CD4-positive, alpha-beta T cell treated with Interleukin-17A for 4 hours (primary cell): ENCODE measurements around the gene AKR1B1.
A peak's percentile ranks its signal among the peaks of the same experiment; 100 is the strongest.

Experiments
- DNase-seq: peaks from one replicate; pipeline ENCODE4 v3.0.0-alpha.2; 2020; ENCODE audit warnings: mixed read lengths

The AKR1B1 gene

DNA sequence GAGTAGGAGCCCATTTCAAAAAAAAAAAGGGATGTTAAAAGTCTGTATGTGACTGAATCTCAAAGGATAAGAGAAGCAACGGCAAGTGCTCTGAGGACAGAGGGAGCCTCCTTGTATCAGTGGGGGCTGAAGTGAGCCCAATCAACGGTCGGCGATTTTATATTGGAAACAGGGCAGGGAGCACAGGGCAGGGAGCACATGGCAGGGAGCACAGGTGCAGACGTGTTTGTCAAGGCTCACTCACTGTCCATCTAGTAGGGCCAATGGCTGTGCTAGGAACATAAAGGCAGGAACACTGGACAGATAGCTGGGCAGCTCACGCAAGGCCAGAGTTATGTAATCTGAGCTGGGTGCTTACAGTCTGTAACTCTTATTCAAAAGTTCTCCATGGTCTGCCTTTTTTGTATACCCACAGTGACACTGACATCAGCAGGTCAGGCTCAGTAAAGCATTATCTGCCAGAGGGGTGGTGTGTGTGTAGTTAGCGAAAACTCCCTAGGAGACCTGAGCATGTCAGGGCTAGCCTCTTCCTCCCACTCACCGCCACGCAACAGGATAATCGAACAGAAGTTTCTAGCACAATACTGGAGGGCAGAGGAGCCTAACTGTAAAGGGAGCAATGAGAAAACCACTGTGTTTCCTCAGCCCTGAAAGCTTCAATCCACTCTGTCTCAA is 15.4 kb downstream of the AKR1B1 start:
- DNase-seq: no peak

DNA sequence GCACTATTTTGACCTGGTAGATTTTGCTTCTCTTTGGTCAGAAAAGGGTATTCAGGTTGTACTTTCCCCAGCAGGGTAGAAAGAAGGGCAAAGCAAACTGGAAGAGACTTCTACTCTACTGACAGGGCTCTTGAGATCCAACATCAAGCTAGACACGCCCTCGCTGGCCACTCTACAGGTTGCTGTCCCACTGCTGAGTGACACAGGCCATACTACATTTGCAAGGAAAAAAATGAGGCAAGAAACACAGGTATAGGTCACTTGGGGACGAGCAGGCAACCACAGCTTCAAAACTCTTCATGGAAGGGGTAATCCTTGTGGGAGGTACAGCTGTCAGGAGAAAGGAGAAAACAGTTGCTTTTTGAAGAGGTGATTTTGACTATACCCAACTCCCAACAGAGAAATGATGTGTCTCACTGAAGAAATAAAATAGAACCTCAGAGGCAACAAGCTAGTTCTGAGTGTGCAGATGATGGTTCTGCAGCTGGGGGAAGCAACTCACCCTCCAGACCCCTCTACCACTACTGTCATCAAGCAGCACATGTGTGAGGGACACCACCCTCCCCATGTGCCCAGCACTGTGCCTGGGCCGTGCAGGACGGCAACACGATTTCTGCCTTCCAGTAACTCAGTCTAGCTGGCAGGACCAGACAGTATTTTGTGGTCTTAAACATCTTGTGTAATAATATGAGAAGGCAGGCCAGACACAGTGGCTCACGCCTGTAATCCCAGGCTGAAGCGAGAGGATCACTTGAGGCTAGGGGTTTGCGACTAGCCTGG is 16.3 kb downstream of the AKR1B1 start:
- no peak for DNase-seq

DNA sequence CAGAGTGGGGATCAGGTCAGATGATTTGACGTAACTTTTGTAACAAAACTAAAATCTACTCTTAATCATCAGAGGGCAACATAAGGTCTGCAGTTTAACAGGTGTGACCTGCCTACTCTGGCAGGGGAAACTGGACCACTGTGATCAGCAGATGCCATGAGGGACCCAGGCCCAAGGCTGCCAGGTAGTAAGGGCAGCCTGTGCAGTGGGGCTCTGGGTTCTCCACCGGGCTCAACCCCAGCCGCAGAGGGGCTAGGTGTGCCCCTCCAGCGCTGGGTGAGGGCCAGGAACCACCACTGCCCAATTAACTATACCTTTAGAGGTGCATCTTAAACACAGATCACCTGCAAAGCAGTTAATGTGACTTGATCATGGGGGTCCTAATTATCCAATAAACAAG is 17.6 kb downstream of the AKR1B1 start:
- DNase-seq: no peak

DNA sequence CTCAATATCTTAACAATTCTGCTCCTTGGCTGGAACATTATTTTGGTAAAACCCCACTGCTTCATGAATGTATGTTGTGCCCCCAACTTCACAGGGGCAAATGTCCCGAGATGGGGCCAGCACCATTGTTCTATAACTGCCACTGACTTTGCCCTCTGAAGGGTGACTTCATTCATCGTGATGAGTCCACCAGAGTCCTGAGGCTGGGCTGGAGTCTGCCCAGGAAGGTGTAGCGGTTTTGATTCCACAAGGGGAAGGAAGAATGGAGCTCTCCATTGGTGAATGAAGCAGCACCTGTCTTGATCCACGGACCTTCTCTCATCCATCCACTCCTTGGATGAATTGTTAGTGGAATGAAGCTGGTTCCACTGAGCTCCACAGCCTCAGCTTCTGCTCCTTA is 18.4 kb downstream of the AKR1B1 start:
- no peak for DNase-seq

DNA sequence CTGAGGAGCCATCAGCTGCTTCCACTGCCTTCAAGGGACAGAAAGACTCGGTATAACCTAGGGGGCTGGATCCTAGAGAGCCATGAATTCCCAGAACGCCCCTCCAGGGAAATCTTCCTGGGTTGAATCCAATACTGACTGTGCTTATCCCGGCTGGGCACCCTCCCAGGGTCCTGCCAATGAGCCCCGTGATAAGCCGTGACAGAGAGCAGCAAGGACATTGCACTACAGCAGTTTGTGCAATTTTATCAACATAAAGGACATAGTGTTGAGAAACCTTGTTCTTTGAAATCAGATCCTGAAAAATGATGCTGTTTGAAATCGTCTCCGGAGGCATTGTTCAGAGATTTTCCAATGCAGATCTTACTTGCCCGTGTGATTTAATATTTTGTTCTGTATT is 18.8 kb downstream of the AKR1B1 start:
- no peak for DNase-seq

DNA sequence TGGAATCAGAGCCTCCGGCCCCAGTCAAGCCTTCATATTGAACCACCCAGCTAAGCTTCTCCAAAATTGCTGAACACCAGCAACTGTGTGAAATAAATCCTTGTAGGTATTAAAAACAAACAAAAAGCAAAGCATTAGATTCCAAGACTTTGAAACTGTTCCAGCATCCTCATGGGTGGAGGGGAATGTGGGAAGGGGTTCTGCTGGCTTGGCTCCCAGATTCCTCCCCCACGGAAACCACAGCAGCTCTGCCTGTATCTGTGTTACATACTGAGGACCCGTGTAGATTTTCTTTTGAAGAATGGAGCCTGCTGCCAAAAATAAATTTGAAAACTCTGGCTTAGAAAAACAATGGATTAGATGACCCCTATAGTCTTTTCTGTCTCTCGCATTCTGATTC is 20.0 kb downstream of the AKR1B1 start:
- no peak for DNase-seq

DNA sequence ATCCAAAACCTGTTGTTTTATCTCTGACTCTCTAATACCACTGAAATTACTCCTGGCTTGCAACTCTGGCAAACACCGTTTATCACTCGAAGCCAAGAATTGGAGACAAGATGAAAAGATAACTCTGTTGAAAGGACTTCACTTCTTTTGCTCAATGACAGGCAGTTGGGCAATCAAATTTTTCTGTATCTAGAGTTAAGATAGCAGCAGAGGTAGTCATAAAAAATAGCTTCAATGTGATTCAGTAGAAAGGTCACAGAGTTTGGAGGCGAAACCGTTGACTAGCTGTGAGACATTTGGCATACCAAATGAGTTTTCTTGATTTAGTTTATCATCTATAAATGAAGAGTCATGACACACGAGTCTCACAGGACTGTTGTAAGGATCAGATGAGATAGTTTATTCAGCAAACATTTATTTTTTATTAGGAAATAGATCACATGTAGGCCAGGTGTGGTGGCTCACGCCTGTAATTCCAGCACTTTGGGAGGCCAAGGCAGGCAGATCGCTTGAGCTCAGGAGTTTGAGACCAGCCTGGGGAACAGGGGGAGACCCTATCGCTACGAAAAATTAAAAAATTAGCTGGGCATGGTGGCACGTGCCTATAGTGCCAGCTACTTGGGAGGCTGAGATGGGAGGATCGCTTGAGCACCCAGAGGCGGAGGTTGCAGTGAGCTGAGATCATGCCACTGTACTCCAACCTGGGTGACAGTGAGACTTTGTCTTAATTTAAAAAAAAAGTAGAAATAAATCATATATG is 23.6 kb downstream of the AKR1B1 start:
- no peak for DNase-seq

DNA sequence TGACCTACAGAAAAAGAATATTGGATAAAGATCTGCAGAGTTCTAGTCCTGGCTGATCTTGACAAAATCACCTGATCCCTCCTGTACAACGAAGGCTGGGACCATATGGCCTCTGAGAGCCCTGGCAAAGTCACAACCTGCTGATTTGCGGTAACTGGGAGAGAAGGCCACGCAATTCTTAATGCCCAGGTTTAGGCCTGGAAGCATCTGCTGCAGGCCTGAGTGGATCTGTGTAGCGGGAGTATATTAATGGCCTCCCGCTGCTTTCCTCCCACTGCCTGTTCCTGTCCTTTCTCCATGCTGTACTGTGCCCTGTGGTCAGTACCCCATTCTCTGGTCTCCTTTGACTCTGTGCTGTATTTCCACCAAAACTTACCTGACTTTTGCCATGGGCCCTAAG is 24.2 kb downstream of the AKR1B1 start:
- no peak for DNase-seq

DNA sequence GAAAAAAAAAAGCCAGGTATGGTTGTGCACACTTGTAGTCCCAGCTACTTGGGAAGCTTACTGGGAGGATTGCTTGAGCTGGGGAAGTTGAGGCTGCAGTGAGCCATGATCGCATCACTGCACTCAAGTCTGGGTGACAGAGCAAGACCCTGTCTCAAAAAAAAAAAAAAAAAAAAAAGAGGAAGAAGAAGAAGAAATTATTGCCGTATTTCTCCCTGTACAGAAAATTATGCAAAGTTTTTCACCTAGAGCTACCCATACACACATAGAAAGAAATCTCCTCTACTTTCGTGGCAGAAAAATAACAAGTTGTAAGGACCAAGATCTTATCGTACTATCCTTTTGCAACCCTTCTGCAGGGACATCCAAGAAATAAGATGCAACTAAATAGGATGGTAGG is 25.5 kb downstream of the AKR1B1 start:
- DNase-seq: no peak

DNA sequence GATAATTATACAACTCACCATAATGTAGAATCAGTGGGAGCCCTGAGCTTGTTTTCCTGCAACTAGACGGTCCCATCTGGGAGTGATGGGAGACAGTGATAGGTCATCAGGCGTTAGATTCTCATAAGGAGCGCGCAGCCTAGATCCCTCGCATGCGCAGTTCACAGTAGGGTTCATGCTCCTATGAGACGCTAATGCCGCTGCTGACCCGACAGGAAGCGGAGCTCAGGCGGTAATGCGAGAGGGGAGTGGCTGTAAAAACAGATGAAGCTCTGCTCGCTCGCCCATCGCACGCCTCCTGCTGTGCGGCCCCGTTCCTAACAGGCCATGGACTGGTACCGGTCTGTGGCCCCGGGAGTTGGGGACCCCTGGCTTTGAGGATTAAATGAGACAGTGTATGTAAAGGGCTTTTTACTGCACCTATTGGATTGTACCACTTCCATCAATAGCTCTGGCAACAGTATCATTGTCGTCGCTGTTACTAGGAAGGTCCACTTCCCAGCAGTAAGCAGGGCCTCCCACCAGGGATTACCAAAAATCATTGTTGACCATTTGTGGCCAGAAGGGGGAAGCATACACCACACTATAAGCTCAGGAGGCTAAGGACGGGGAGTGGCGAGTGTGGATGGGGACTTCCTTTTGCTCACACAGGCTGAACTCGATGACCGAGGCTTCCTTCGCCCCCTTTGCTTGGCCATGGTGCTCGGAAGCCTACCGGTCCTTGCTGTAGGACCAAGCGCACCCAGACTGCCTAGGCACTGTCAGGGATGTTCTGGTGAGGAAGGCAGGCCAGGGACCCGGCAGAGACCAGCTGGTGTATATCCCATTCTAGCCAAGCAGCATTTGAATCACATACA is 26.4 kb downstream of the AKR1B1 start:
- DNase-seq: peak; percentile 78

DNA sequence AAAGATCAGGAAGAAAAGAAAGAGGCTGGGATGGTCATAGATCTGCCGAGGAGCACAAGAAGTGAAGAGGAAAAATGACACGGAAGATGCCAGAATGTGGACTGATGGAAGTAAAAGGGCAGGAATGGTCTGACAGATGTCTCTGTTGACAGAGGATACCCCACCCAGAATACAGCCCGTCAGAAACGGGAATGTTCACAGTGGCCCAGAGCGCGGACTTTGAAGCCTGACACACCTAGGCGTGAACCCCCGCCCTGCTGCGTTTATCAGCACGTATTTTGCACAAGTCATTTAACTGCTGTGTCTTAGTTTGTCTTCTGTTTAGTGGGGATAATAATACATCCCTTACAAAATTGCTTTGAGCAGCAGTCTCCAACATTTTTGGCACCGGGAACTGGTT is 27.1 kb downstream of the AKR1B1 start:
- DNase-seq: peak; percentile 13

DNA sequence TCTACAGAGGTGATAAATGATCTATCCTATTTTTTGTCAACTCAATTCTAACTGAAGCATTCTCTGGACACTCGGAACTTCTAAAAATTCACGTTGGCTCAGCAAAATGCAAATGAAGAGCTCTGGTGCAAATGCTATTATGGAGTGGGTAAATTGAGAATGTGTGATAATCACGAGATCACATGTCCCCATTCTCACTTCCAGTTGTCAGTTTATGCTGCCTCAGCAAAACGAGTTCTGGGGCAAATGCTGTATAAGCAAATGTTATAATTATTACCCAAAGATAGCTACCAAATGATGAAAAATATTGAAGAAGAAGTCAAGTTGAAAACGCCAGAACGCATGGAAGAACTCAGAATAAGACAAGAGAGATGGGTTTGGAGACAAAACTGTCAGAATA is 29.4 kb downstream of the AKR1B1 start:
- DNase-seq: no peak

DNA sequence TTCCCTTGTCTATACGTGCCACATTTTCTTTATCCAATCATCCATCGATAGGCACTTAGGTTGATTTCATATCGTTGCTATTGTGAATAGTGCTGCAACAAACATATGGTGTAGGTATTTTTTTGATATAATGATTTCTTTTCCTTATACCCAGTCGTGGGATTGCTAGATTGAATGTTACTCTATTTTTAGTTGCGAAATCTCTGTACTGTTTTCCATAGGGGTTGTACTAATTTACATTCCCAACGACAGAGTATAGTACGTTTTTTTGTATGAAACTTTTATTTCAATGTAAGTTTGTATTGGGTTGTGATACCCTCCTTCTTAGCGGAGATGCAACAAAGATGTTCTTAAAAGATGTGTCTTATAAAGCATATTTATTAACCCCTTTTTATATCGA is 30.0 kb downstream of the AKR1B1 start:
- DNase-seq: no peak

DNA sequence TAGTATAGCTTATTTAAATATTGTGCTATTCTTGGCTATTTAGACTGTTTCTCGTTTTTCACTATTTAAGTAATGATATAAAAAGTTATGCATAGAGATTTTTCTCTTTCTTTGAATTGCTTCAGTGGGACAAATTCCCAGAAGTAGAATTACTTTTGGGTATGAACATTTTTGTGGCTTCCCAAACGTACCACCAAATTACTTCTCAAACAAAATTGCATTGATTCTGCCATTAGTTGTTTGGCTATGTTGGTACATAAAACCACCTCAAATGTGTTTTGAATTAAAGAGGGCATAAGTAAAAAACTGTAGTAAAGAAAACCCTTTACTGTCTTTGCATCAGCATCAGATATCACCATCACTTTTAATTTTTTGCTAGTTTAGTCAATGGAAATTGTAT is 31.0 kb downstream of the AKR1B1 start:
- DNase-seq: no peak

DNA sequence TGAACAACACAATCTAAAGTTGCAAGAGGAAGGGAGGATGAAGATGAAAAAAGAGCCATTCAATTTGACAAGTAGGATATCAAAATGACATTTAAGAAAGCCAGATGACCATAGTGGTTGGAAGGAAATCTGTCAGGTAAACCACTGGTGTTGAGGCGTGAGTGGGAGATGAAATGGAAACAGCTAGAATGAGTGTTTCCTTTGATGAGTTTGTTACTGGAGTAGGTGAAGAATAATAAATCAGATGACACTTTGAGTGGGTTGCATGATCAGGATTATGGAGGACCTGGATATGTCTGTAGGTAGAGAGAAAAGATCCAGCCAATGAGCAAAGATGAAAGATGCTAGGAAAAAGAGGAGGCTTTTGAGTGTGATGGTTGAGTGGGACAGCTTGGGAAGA is 33.1 kb downstream of the AKR1B1 start:
- DNase-seq: no peak

DNA sequence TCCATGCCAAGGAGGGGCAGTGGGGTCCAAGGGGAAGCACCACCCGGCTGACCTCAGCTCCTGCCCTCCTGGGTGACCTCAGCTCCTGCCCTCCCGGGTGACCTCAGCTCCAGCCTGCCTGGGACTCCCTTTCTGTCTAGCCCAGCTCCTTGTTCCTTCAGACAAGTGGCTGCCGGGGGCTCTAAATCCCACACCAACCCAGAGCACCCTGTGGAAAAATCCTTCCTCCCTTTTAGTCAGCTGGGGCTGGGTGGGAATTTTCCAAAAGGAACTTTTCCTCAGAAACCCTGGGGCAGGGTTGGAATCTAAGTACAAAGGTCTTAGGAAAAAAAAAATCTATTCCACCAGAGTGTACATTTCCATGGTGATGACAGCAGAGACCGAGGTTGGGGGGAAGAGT is 36.3 kb downstream of the AKR1B1 start:
- DNase-seq: no peak

DNA sequence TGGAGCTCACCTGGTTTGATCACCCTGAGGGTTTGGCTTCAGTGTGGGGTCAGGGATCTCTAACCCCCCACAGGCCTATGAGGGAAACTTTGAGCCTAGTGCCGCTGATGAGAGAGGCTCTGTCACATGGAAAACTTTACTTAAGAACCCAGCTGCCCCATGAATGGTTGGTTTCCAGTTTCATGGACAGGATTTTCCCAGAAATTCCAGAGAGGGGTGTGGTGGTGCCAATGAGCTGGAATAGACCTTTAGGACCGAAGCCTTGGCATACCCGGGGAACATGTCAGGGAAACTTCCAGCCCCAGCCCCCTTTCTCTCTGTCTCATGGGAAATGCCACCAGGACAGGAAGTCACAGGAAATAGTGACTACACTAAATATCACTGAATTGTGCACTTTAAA is 36.9 kb downstream of the AKR1B1 start:
- no peak for DNase-seq

DNA sequence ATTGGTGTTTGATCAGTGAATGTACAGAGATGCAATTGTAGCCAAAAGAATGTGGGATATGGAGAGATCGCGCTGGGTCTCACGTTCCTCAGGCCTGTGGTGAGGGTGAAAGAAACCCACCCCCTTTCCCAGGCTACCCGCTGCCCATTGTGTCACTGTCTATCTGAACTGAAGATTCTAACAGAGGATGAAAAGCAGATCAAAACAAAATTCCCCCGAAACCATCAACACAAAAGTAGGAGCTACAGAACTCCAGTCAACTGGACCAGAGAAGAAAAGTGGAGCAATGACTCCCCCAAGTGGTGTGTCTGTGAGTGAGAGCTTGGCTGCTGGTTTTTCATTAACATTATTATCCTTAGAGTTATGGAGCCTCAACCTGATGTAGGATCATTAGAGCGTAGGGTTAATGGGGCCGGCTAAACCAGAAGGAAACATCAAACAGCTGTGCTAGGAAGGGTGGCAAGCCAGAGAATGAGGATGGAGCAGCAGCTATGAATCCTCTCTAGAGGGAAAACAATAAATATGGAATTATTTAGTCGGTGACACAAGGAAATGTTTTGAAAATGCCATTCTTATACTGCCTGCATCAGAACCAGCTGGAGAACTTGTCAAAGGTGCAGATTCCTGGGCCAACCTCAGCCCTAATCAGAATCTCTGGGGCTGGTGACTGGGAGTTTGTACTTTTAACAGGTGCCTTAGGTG is 38.3 kb downstream of the AKR1B1 start:
- DNase-seq: no peak

DNA sequence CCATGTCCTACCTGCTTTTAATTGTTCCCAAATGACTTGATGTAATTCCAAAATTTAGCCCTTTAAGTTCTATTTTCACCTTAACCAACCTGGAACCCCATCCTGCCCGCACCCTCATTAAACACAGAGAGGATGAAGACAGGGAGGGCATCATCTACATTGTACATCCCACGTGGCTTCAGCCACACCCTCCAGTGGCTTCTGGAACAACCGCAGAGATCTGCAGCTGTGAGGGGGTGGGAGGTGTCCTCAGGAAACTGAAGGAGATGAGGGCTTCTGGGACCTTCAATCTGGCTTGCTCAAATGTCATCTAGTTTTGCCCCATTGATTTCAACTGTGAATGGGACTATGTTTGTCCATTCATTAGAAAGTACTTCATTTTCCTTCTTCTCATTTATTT is 39.0 kb downstream of the AKR1B1 start:
- no peak for DNase-seq

DNA sequence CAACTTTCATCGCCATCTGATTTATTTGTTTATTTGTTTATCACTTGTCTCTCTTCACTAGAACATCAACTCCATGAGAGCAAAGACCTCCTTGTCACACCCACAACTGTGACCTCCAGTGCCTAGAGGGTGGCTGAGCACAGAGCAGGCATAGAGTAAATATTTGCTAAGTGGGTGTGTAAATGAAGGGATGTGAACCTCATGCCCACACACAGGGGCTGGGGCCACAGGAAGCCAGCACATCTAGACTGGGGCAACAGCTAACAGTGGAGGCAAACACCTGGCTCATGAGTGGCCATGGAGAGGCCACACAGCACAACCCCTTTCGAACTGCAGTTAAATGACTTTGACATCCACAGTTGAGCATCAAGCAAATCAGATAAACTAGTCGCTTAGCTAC is 39.8 kb downstream of the AKR1B1 start:
- DNase-seq: no peak

DNA sequence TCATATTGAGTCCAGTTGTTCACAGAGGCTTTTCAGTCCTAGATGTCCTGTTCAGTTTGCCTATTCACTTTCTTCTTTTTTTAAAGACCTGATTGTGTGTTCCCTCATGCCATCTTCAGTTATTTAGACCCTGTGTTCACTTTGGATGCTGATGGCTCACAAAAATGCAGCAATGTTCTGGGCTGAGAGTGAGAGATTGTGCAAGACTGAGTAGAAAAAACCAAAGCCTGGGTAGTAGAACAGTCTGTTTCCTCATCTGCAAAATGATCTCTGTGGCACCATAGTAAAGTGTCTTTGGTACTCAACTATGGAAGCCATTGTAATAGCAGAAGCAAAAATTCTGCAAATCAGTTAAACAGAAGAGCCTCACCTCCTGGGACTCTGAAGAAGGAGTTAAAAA is 43.2 kb downstream of the AKR1B1 start:
- DNase-seq: no peak

DNA sequence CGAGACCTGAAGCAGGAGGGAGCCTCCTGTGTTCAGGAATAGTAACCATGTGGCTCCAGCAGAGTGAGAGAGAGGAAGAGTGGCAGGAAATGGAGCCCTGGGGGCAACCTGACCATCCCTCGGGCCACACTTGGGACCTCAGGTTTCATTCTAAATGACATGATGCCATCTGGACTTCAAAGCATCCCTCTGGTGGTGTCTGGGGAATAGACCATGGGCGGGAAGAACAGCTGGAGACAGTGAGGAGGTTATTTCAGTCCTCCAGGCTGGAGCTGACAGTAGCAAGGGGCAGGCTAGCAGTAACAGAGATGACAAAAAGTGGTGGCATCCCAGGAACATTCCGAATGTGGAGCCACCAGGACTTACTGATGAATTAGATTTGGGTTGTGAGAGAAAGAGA is 44.8 kb downstream of the AKR1B1 start:
- DNase-seq: no peak
